IMR-90 (cell line): Measurements from ENCODE around the gene PLS1. TPM values are rescaled to one million over a fixed set of nuclear protein-coding genes. Genes with fewer than 3 reads are reported as not detected.

ENCODE experiments used
- ATAC-seq: fragments of 200-7000 bp; cut with Tn5 transposase; 2 replicates; pipeline ENCODE4 v1.9.1; 2020; ENCODE audit warnings: low read depth, mild to moderate bottlenecking, moderate library complexity
- BruUV-seq: library from RNA; stranded (reverse); fragments of 400-500 nt; replicated peaks from 2 replicates; lab custom pipeline; 2021; lab: Mats Ljungman, UMichigan
- CTCF ChIA-PET: fragments of 300-600 bp; formaldehyde crosslinking; extraction: SDS; loops from one replicate; lab custom pipeline; 2021; ENCODE audit warnings: antibody characterized with exemption; lab: Yijun Ruan, JAX
- POLR2A ChIA-PET: fragments of 300-600 bp; sonication (Branson Sonifier 250); formaldehyde crosslinking; loops from one replicate; lab custom pipeline; 2022; ENCODE audit warnings: antibody characterized with exemption; ENCODE audit not compliant: unreplicated experiment; lab: Charles Lee
- DNase-seq: peaks from one replicate; pipeline ENCODE4 v3.0.0; 2013
- H2AFZ ChIP-seq: replicated peaks from 2 replicates; pipeline ENCODE3; 2013; ENCODE audit warnings: low read length, mild to moderate bottlenecking; ENCODE audit not compliant: poor library complexity
- H2AK5ac ChIP-seq: 2 replicates; pipeline ENCODE4 v1.6.1; 2013; ENCODE audit warnings: low read depth, low read length, inconsistent platforms
- H2AK9ac ChIP-seq: replicated peaks from 2 replicates; pipeline ENCODE3; 2013; ENCODE audit warnings: mild to moderate bottlenecking, low read depth, low read length, moderate library complexity; ENCODE audit not compliant: poor library complexity
- H2BK120ac ChIP-seq: 2 replicates; pipeline ENCODE4 v1.6.1; 2013; ENCODE audit warnings: low read depth, low read length, inconsistent platforms
- H2BK15ac ChIP-seq: 3 replicates; pipeline ENCODE4 v1.6.1; 2013; ENCODE audit warnings: low read depth, low read length, inconsistent platforms
- H2BK20ac ChIP-seq: 2 replicates; pipeline ENCODE4 v1.6.1; 2013; ENCODE audit warnings: low read depth, mild to moderate bottlenecking, inconsistent platforms, low read length, moderate library complexity
- H2BK5ac ChIP-seq: 2 replicates; pipeline ENCODE4 v1.6.1; 2013; ENCODE audit warnings: mild to moderate bottlenecking, low read depth, low read length, inconsistent platforms; ENCODE audit not compliant: poor library complexity, severe bottlenecking
- H3K14ac ChIP-seq: replicated peaks from 2 replicates; pipeline ENCODE4 v1.6.1; 2013; ENCODE audit warnings: low read depth, low read length, inconsistent platforms
- H3K18ac ChIP-seq: 2 replicates; pipeline ENCODE4 v1.6.1; 2013; ENCODE audit warnings: low read depth, low read length, control low read depth
- H3K23ac ChIP-seq: 2 replicates; pipeline ENCODE4 v1.6.1; 2013; ENCODE audit warnings: low read depth, low read length, inconsistent platforms
- H3K27ac ChIP-seq: 2 replicates; pipeline ENCODE4 v1.5.1; 2013; ENCODE audit warnings: mild to moderate bottlenecking, control low read depth, low read length; ENCODE audit not compliant: insufficient read depth
- H3K27me3 ChIP-seq: 2 replicates; pipeline ENCODE4 v1.6.1; 2013; ENCODE audit warnings: low read length; ENCODE audit not compliant: control insufficient read depth, insufficient read depth
- H3K36me3 ChIP-seq: 2 replicates; pipeline ENCODE4 v1.6.1; 2013; ENCODE audit warnings: low read length, mixed read lengths; ENCODE audit not compliant: control insufficient read depth, insufficient read depth
- H3K4ac ChIP-seq: 2 replicates; pipeline ENCODE4 v1.6.1; 2013; ENCODE audit warnings: low read depth, low read length, inconsistent platforms
- H3K4me1 ChIP-seq: 2 replicates; pipeline ENCODE4 v1.6.1; 2013; ENCODE audit warnings: low read length, mixed read lengths; ENCODE audit not compliant: control insufficient read depth, insufficient read depth
- H3K4me2 ChIP-seq: 2 replicates; pipeline ENCODE4 v1.6.1; 2013; ENCODE audit warnings: low read depth, mild to moderate bottlenecking, control low read depth, low read length, moderate library complexity
- H3K4me3 ChIP-seq: 2 replicates; pipeline ENCODE4 v1.5.1; 2013; ENCODE audit warnings: low read depth, mild to moderate bottlenecking, control low read depth, low read length, moderate library complexity; ENCODE audit not compliant: insufficient read depth
- H3K56ac ChIP-seq: 2 replicates; pipeline ENCODE4 v1.6.1; 2013; ENCODE audit warnings: low read length, inconsistent platforms; ENCODE audit not compliant: insufficient read depth; ENCODE audit errors: extremely low read depth
- H3K79me1 ChIP-seq, 2 experiments: 2 replicates each; pipeline ENCODE4 v1.6.1; 2013; ENCODE audit warnings: low read length in 2 of 2, inconsistent platforms in 1 of 2, low read depth in 1 of 2
- H3K9ac ChIP-seq: 2 replicates; pipeline ENCODE4 v1.6.1; 2013; ENCODE audit warnings: low read depth, low read length, control low read depth
- H3K9me1 ChIP-seq: 2 replicates; pipeline ENCODE4 v1.6.1; 2013; ENCODE audit warnings: low read length, inconsistent platforms; ENCODE audit not compliant: insufficient read depth
- H3K9me3 ChIP-seq: 2 replicates; pipeline ENCODE4 v1.6.1; 2013; ENCODE audit warnings: low read length; ENCODE audit not compliant: control insufficient read depth, insufficient read depth
- H4K20me1 ChIP-seq: 2 replicates; pipeline ENCODE4 v1.6.1; 2013; ENCODE audit warnings: low read length, inconsistent platforms; ENCODE audit not compliant: insufficient read depth
- H4K5ac ChIP-seq: 2 replicates; pipeline ENCODE4 v1.6.1; 2013; ENCODE audit warnings: mild to moderate bottlenecking, low read depth, low read length, control low read depth
- H4K8ac ChIP-seq, 2 experiments: 2 replicates each; pipeline ENCODE4 v1.6.1; 2013; ENCODE audit warnings: low read depth in 2 of 2, low read length in 2 of 2, control low read depth in 1 of 2, inconsistent platforms in 1 of 2
- H4K91ac ChIP-seq: 2 replicates; pipeline ENCODE4 v1.6.1; 2013; ENCODE audit warnings: low read depth, low read length, inconsistent platforms; ENCODE audit not compliant: insufficient read depth
- CEBPB ChIP-seq: IDR thresholded peaks from 2 replicates; pipeline ENCODE4 v1.6.1; 2012; ENCODE audit warnings: low read depth, low read length, improper control_type of control experiment
- CHD1 ChIP-seq: IDR thresholded peaks from 2 replicates; pipeline ENCODE4 v1.6.1; 2012; ENCODE audit warnings: low read depth, low read length, improper control_type of control experiment
- MAFK ChIP-seq: IDR thresholded peaks from 2 replicates; pipeline ENCODE4 v1.6.1; 2012; ENCODE audit warnings: low read depth, low read length, improper control_type of control experiment
- MXI1 ChIP-seq: IDR thresholded peaks from 2 replicates; pipeline ENCODE4 v1.6.1; 2012; ENCODE audit warnings: low read depth, mild to moderate bottlenecking, low read length, moderate library complexity, borderline replicate concordance
- NFE2L2 ChIP-seq: fragments of 150-350 bp; IDR thresholded peaks from 2 replicates; pipeline ENCODE4 v1.6.1; 2016; ENCODE audit warnings: low read depth, mild to moderate bottlenecking, low read length
- POLR2A ChIP-seq: IDR thresholded peaks from 2 replicates; pipeline ENCODE4 v1.6.1; 2012; ENCODE audit warnings: mild to moderate bottlenecking, low read depth, low read length
- SMC3 ChIP-seq: fragments of 150-350 bp; IDR thresholded peaks from 2 replicates; pipeline ENCODE4 v1.6.1; 2016; ENCODE audit warnings: low read depth, mild to moderate bottlenecking, antibody characterized with exemption, low read length, moderate library complexity
- WGBS, 2 experiments: methylation state at CpG; one replicate each; pipeline versions ENCODE4 v1.1.5 to v1.1.7; 2013; ENCODE audit warnings: missing lambda C conversion rate in 2 of 2; ENCODE audit not compliant: insufficient read length in 1 of 2; ENCODE audit errors: extremely low coverage in 2 of 2; 5-methylcytosine and 5-hydroxymethylcytosine counted together
- dilution Hi-C: fragments of 300-500 bp; cut with HindIII; formaldehyde crosslinking; loops from one replicate; pipeline ENCODE4 v1.14.3; 2018; ENCODE audit warnings: low sequenced_read_pairs; ENCODE audit not compliant: unreplicated experiment
- in situ Hi-C: fragments of 300-500 bp; cut with MboI; formaldehyde crosslinking; loops from 3 replicates; pipeline ENCODE4 v1.14.3; 2019; ENCODE audit warnings: low sequenced_read_pairs, inconsistent platforms, mixed read lengths
- intact Hi-C: fragments of 100-400 bp; cut with micrococcal nuclease; formaldehyde crosslinking; loops from 2 replicates; pipeline ENCODE4 v1.10.0; 2022
- polyA plus RNA-seq, 3 experiments: library from polyadenylated mRNA; depleted of rRNA; stranded (reverse); fragments of >200 nt; gene quantifications; 2 replicates each; pipeline ENCODE4 v1.2.3, GENCODE V29; 2012; ENCODE audit warnings: low replicate concordance in 1 of 3
- total RNA-seq: library from RNA; depleted of rRNA; stranded (reverse); fragments of >200 nt; gene quantifications from 2 replicates; pipeline ENCODE4 v1.2.3, GENCODE V29; 2012
- TF ChIP-seq, protein P1 (sequence below): conservative IDR thresholded peaks from 2 replicates; pipeline ENCODE4 v1.5.1; 2012; ENCODE audit warnings: mild to moderate bottlenecking, low read depth, low read length, improper control_type of control experiment

The PLS1 gene
- total and polyA plus RNA-seq, 2 of the 4 experiments (the other 2 are of a cell fraction) = 0.29 to 0.90 TPM

DNA sequence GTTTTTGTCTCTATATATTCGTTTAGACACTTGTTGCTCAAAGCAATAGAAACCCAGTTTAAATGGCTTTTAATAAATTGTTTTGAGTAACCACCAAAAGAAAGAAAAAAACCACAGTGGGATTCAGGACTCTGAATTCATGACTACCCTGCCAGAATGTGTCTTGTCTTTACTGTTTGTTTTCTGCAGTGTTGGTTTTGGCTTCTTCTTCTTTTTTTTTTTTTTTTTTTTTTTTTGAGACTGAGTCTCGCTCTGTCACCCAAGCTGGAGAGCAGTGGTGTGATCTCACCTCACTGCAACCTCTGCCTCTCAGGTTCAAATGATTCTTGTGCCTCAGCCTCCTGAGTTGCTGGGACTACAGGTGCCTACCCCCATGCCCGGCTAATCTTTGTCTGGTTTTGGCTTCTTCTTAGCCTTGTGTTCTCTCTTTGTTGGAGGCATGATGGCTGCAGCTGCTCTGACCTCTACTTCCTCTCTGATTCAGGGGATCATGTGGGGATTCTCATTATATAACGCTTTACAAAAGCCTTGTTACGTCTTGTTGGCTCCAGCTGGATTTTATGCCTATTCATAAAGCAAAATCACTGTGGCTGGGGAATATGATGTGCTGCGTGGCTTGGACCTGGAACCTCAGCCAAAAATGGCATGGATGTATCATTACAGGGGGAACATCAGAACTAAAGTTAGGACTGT, 54.0 kb downstream of the PLS1 start:
- H3K9me1 ChIP-seq = no peaks in the 10 kb centered on the region
- DNase-seq (no peak), ATAC-seq (no peak)
- no peaks in the 10 kb centered on the region for H3K9me3 ChIP-seq
- no peak overlapping the region for H3K4me3 ChIP-seq
- H3K4ac ChIP-seq = no peak overlapping the region
- H3K56ac ChIP-seq = no peak overlapping the region
- no peak overlapping the region for H3K9ac ChIP-seq
- no peak overlapping the region for H2AK9ac ChIP-seq
- no peak overlapping the region for H3K14ac ChIP-seq
- H2BK120ac ChIP-seq = no peak overlapping the region
- no peak overlapping the region for H2BK5ac ChIP-seq
- no peak overlapping the region for H3K27ac ChIP-seq
- TF ChIP-seq NFE2L2 (no peak), CHD1 (no peak), MXI1 (no peak), CEBPB (no peak), SMC3 (no peak), POLR2A (no peak), MAFK (no peak)
- TF ChIP-seq, protein P1, sequence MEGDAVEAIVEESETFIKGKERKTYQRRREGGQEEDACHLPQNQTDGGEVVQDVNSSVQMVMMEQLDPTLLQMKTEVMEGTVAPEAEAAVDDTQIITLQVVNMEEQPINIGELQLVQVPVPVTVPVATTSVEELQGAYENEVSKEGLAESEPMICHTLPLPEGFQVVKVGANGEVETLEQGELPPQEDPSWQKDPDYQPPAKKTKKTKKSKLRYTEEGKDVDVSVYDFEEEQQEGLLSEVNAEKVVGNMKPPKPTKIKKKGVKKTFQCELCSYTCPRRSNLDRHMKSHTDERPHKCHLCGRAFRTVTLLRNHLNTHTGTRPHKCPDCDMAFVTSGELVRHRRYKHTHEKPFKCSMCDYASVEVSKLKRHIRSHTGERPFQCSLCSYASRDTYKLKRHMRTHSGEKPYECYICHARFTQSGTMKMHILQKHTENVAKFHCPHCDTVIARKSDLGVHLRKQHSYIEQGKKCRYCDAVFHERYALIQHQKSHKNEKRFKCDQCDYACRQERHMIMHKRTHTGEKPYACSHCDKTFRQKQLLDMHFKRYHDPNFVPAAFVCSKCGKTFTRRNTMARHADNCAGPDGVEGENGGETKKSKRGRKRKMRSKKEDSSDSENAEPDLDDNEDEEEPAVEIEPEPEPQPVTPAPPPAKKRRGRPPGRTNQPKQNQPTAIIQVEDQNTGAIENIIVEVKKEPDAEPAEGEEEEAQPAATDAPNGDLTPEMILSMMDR = no peak
- no peaks in the 10 kb centered on the region; the same call in 1 of the 2 replicates for H3K27me3 ChIP-seq
- no peak overlapping the region for H2BK15ac ChIP-seq
- H3K79me1 ChIP-seq = no peaks in the 10 kb centered on the region
- dilution Hi-C loops (no loop called here), in situ Hi-C loops (no loop called here), intact Hi-C loops (no loop called here)
- H3K4me1 ChIP-seq = no peaks in the 10 kb centered on the region
- POLR2A ChIA-PET = no interaction called here
- H3K18ac ChIP-seq = no peak overlapping the region
- no peak overlapping the region for H2BK20ac ChIP-seq
- no peaks in the 10 kb centered on the region for H3K36me3 ChIP-seq
- 44% methylated on average over 2 of the region's 6 CpGs; no CpG with 5 or more reads in 1 of the 2 experiments for WGBS, 2 experiments
- no TSS peak for BruUV-seq
- H3K23ac ChIP-seq = no peak overlapping the region
- no peak overlapping the region for H3K4me2 ChIP-seq
- no peak overlapping the region for H4K91ac ChIP-seq
- no peaks in the 10 kb centered on the region for H4K20me1 ChIP-seq
- H2AFZ ChIP-seq = no peak overlapping the region
- CTCF ChIA-PET = interaction anchor here (0.6 kb wide), 1 partner anchor 35 kb away, joined by 3 read pairs; no protein-coding TSS in a partner anchor
- no peak overlapping the region for H4K5ac ChIP-seq
- H2AK5ac ChIP-seq = no peak overlapping the region
- H4K8ac ChIP-seq = no peak overlapping the region
